K562 (cell line): ENCODE results near the gene QRICH1. TPM values are rescaled to one million over a fixed set of nuclear protein-coding genes. Genes with fewer than 3 reads are reported as not detected.
A peak's percentile ranks its signal among the peaks of the same experiment; 100 is the strongest.

Experiments
- ARNT ChIP-seq, 2 experiments: fragments of 450-650 bp; IDR thresholded peaks; 2 replicates each; pipeline ENCODE4 v1.6.1; 2016; ENCODE audit warnings: mild to moderate bottlenecking in 1 of 2
- ASH1L ChIP-seq: fragments of 450-650 bp; IDR thresholded peaks from 2 replicates; pipeline ENCODE4 v1.6.1; 2018; ENCODE audit warnings: borderline replicate concordance, mild to moderate bottlenecking, low read depth; ENCODE audit not compliant: partially characterized antibody
- ATF1 ChIP-seq, 2 experiments: fragments of 450-650 bp in 1 of 2; IDR thresholded peaks; 2 replicates each; pipeline ENCODE4 v1.6.1; 2016; ENCODE audit warnings: missing compliant biosample characterization in 1 of 2, missing genetic modification characterization in 1 of 2
- CBFA2T2 ChIP-seq: fragments of 450-650 bp; conservative IDR thresholded peaks from 2 replicates; pipeline ENCODE4 v1.6.1; 2017; ENCODE audit warnings: mild to moderate bottlenecking
- CHD4 ChIP-seq: fragments of 200-600 bp; sonication (generic); IDR thresholded peaks from 3 replicates; pipeline ENCODE4 v1.6.1; 2012; ENCODE audit warnings: low read depth, mild to moderate bottlenecking, mixed read lengths, low read length, inconsistent platforms; ENCODE audit not compliant: insufficient read depth, insufficient replicate concordance, poor library complexity, severe bottlenecking
- CSDE1 ChIP-seq, 2 experiments: fragments of 450-650 bp; IDR thresholded peaks; 2 replicates each; pipeline ENCODE4 v1.6.1; 2016; ENCODE audit warnings: mild to moderate bottlenecking in 1 of 2
- HDGF ChIP-seq: fragments of 450-650 bp; IDR thresholded peaks from 2 replicates; pipeline ENCODE4 v1.6.1; 2016
- KAT2B ChIP-seq: IDR thresholded peaks from one replicate; pipeline ENCODE4 v1.6.1; 2012; ENCODE audit warnings: low read depth, mild to moderate bottlenecking, control low read depth, inconsistent platforms, low read length, moderate library complexity
- KAT8 ChIP-seq: fragments of 450-650 bp; IDR thresholded peaks from 2 replicates; pipeline ENCODE4 v1.6.1; 2016; ENCODE audit warnings: low read depth, mild to moderate bottlenecking
- MAFK ChIP-seq: IDR thresholded peaks from 2 replicates; pipeline ENCODE4 v1.6.1; 2011; ENCODE audit warnings: low read length, improper control_type of control experiment
- PHF20 ChIP-seq: fragments of 450-650 bp; IDR thresholded peaks from 2 replicates; pipeline ENCODE4 v1.6.1; 2018; ENCODE audit not compliant: partially characterized antibody
- RFX7 ChIP-seq: fragments of 250-450 bp; sonication (Bioruptor Pico); IDR thresholded peaks from 2 replicates; pipeline ENCODE4 v1.5.1; 2021; ENCODE audit warnings: mild to moderate bottlenecking
- TEAD2 ChIP-seq: fragments of 450-650 bp; IDR thresholded peaks from 2 replicates; pipeline ENCODE4 v1.6.1; 2016; ENCODE audit warnings: missing genetic modification characterization, control low read depth, missing compliant biosample characterization
- ZC3H11A ChIP-seq: IDR thresholded peaks from 2 replicates; pipeline ENCODE4 v1.6.1; 2012; ENCODE audit warnings: low read depth, low read length, improper control_type of control experiment
- ZNF384 ChIP-seq: IDR thresholded peaks from 2 replicates; pipeline ENCODE4 v1.6.1; 2012; ENCODE audit warnings: low read depth, low read length, improper control_type of control experiment
- polyA plus RNA-seq, 8 experiments: library from polyadenylated mRNA; depleted of rRNA in 4 of 8; stranded (reverse) in 5 of 8; unstranded in 3 of 8; fragments of >200 nt; fragmentation: Nextera tagmentation in 2 of 8; fragmentation: Illumina TruSeq in 1 of 8; extraction: Ambion mirVana in 2 of 8; extraction: Trizol in 1 of 8; gene quantifications; 2 replicates each; pipeline versions ENCODE4 v1.2.1 to v1.2.3, GENCODE V29; 2011 to 2014; ENCODE audit warnings: inconsistent platforms in 1 of 8, missing spikeins in 1 of 8
- total RNA-seq, 7 experiments: library from RNA; depleted of rRNA in 6 of 7; stranded (reverse); fragments of >200 nt in 6 of 7; fragmentation: Illumina TruSeq in 2 of 7; extraction: Trizol in 2 of 7; gene quantifications; 2 replicates each; pipeline versions ENCODE4 v1.2.1 to v1.2.3, GENCODE V29; 2011 to 2021; ENCODE audit warnings: low replicate concordance in 1 of 7
- TF ChIP-seq, protein P1 (sequence below): fragments of 450-650 bp; IDR thresholded peaks from 2 replicates; pipeline ENCODE4 v1.6.1; 2018; ENCODE audit not compliant: partially characterized antibody
- TF ChIP-seq, protein P2 (sequence below): fragments of 200-800 bp; sonication (Bioruptor generic); IDR thresholded peaks from 2 replicates; pipeline ENCODE4 v1.6.1; 2016; ENCODE audit warnings: missing genetic modification characterization, missing compliant biosample characterization

QRICH1 gene
- total and polyA plus RNA-seq, 9 of the 15 experiments (the other 6 are each of a cell fraction or from before 2014, with no cell fraction given): 20.1 to 99.2 (median 56.7) TPM

DNA sequence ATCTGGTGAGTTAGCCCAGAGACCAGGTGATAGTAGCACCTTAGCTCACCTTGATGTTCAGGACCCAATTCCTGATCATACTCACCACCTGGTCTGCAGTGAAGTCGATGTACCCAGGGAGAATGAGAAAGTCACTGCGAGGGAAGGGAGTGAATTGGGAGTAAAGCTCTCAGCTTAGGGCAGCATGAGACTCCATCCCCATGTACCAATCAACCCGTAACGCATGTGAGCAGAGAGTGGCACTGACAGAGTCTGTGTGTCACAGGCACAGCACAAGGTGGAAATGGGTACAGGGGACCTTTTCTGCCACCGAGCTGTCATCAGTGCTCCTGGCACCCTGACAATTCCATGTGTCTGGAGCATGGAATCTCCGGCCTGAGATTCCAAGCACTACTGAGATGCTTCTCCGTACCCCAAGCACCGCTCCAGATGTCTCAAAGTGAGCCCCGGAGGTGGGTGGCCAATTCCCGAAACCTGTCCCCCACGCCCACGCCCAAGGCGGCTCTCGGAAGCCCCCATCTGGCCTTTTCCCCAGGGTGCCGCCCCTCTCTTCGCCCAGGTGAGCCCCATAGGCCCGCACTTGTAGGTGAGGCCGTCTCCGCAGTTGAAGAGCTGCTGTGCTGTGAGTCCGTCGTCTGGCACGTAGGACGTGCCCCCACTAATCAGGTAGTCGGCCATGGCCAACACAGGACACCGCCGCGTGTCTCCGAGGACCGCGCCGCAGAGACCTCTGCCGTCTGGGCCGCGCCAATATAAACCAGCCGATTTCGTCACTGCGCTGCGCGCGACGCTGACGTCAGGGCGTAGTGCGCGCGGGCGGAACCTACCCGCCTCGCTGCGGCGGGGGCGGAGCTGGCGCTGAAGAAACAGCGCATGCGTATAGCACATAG, 65.0 kb downstream of the QRICH1 start, which contains the start of gene IMPDH2 (continued):
- TF ChIP-seq, protein P1, sequence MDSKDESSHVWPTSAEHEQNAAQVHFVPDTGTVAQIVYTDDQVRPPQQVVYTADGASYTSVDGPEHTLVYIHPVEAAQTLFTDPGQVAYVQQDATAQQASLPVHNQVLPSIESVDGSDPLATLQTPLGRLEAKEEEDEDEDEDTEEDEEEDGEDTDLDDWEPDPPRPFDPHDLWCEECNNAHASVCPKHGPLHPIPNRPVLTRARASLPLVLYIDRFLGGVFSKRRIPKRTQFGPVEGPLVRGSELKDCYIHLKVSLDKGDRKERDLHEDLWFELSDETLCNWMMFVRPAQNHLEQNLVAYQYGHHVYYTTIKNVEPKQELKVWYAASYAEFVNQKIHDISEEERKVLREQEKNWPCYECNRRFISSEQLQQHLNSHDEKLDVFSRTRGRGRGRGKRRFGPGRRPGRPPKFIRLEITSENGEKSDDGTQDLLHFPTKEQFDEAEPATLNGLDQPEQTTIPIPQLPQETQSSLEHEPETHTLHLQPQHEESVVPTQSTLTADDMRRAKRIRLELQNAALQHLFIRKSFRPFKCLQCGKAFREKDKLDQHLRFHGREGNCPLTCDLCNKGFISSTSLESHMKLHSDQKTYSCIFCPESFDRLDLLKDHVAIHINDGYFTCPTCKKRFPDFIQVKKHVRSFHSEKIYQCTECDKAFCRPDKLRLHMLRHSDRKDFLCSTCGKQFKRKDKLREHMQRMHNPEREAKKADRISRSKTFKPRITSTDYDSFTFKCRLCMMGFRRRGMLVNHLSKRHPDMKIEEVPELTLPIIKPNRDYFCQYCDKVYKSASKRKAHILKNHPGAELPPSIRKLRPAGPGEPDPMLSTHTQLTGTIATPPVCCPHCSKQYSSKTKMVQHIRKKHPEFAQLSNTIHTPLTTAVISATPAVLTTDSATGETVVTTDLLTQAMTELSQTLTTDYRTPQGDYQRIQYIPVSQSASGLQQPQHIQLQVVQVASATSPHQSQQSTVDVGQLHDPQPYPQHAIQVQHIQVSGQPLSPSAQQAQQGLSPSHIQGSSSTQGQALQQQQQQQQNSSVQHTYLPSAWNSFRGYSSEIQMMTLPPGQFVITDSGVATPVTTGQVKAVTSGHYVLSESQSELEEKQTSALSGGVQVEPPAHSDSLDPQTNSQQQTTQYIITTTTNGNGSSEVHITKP: peak; percentile 9
- TF ChIP-seq TEAD2 (tag): no peak
- TF ChIP-seq MAFK: peak; percentile 37; the same call in 1 of the 2 replicates
- no peak for TF ChIP-seq CHD4
- no peak for TF ChIP-seq ARNT (IDR thresholded peaks at IDR 0.05)
- TF ChIP-seq ATF1 (CRISPR knock-in tag; IDR thresholded peaks at IDR 0.05): peak; percentile 82
- TF ChIP-seq ATF1 (tag; IDR thresholded peaks at IDR 0.05): peak; percentile 97
- no peak for TF ChIP-seq ZC3H11A
- TF ChIP-seq ZNF384: no peak
- TF ChIP-seq KAT2B: no peak
- TF ChIP-seq HDGF: no peak
- peak; percentile 36 for TF ChIP-seq PHF20
- no peak for TF ChIP-seq CBFA2T2
- TF ChIP-seq RFX7 (CRISPR knock-in tag): no peak
- TF ChIP-seq, protein P2, sequence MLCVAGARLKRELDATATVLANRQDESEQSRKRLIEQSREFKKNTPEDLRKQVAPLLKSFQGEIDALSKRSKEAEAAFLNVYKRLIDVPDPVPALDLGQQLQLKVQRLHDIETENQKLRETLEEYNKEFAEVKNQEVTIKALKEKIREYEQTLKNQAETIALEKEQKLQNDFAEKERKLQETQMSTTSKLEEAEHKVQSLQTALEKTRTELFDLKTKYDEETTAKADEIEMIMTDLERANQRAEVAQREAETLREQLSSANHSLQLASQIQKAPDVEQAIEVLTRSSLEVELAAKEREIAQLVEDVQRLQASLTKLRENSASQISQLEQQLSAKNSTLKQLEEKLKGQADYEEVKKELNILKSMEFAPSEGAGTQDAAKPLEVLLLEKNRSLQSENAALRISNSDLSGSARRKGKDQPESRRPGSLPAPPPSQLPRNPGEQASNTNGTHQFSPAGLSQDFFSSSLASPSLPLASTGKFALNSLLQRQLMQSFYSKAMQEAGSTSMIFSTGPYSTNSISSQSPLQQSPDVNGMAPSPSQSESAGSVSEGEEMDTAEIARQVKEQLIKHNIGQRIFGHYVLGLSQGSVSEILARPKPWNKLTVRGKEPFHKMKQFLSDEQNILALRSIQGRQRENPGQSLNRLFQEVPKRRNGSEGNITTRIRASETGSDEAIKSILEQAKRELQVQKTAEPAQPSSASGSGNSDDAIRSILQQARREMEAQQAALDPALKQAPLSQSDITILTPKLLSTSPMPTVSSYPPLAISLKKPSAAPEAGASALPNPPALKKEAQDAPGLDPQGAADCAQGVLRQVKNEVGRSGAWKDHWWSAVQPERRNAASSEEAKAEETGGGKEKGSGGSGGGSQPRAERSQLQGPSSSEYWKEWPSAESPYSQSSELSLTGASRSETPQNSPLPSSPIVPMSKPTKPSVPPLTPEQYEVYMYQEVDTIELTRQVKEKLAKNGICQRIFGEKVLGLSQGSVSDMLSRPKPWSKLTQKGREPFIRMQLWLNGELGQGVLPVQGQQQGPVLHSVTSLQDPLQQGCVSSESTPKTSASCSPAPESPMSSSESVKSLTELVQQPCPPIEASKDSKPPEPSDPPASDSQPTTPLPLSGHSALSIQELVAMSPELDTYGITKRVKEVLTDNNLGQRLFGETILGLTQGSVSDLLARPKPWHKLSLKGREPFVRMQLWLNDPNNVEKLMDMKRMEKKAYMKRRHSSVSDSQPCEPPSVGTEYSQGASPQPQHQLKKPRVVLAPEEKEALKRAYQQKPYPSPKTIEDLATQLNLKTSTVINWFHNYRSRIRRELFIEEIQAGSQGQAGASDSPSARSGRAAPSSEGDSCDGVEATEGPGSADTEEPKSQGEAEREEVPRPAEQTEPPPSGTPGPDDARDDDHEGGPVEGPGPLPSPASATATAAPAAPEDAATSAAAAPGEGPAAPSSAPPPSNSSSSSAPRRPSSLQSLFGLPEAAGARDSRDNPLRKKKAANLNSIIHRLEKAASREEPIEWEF (CRISPR knock-in tag): no peak
- no peak for TF ChIP-seq KAT8
- no peak for TF ChIP-seq ASH1L
- peak in 1 of 2 experiments; percentile 15; a peak in 1 of 4 replicates for TF ChIP-seq CSDE1 (IDR thresholded peaks at IDR 0.05)
